SK-N-SH treated with all-trans-retinoic acid at 6 μM for 48 hours (cell line): ENCODE results near the gene TRH.
A peak's percentile ranks its signal among the peaks of the same experiment; 100 is the strongest.

ENCODE experiments used
- ATAC-seq: fragments of 200-7000 bp; cut with Tn5 transposase; 3 replicates; pipeline ENCODE4 v1.9.1; 2020; ENCODE audit warnings: mild to moderate bottlenecking, moderate library complexity
- ARNTL ChIP-seq: fragments of 450-650 bp; formaldehyde crosslinking; IDR thresholded peaks from 2 replicates; pipeline ENCODE4 v1.5.0; 2020; ENCODE audit warnings: low read depth, mild to moderate bottlenecking, moderate library complexity, borderline replicate concordance
- CSDC2 ChIP-seq: fragments of 250-450 bp; sonication (Bioruptor Pico); IDR thresholded peaks from 2 replicates; pipeline ENCODE4 v1.5.0; 2020; ENCODE audit warnings: mild to moderate bottlenecking, moderate library complexity
- ESRRG ChIP-seq: fragments of 250-450 bp; sonication (Bioruptor Pico); IDR thresholded peaks from 2 replicates; pipeline ENCODE4 v1.6.1; 2021; ENCODE audit warnings: mild to moderate bottlenecking
- GLIS3 ChIP-seq: fragments of 250-450 bp; sonication (Bioruptor Pico); IDR thresholded peaks from 2 replicates; pipeline ENCODE4 v1.5.0; 2020; ENCODE audit warnings: mild to moderate bottlenecking, moderate library complexity
- ISL1 ChIP-seq: fragments of 250-450 bp; sonication (Bioruptor Pico); IDR thresholded peaks from 2 replicates; pipeline ENCODE4 v2.1.2; 2022; ENCODE audit warnings: mild to moderate bottlenecking, moderate library complexity
- OSR1 ChIP-seq: fragments of 250-450 bp; sonication (Bioruptor Pico); IDR thresholded peaks from 2 replicates; pipeline ENCODE4 v1.8.0; 2022; ENCODE audit warnings: moderate library complexity, mild to moderate bottlenecking, inconsistent platforms
- PATZ1 ChIP-seq: fragments of 250-450 bp; sonication (Bioruptor Pico); IDR thresholded peaks from 2 replicates; pipeline ENCODE4 v1.8.0; 2020; ENCODE audit warnings: mild to moderate bottlenecking, moderate library complexity, borderline replicate concordance
- POU6F1 ChIP-seq: fragments of 250-450 bp; sonication (Bioruptor Pico); IDR thresholded peaks from 2 replicates; pipeline ENCODE4 v1.8.0; 2021; ENCODE audit warnings: low read depth, mild to moderate bottlenecking, moderate library complexity, borderline replicate concordance
- PPARA ChIP-seq: fragments of 250-450 bp; sonication (Bioruptor Pico); IDR thresholded peaks from 2 replicates; pipeline ENCODE4 v1.5.0; 2020; ENCODE audit warnings: mild to moderate bottlenecking, borderline replicate concordance
- SNAI2 ChIP-seq: fragments of 250-450 bp; sonication (Bioruptor Pico); IDR thresholded peaks from 2 replicates; pipeline ENCODE4 v1.5.0; 2020; ENCODE audit warnings: mild to moderate bottlenecking, moderate library complexity
- TCF4 ChIP-seq: fragments of 250-450 bp; sonication (Bioruptor Pico); IDR thresholded peaks from 2 replicates; pipeline ENCODE4 v1.8.0; 2021; ENCODE audit warnings: mild to moderate bottlenecking, moderate library complexity, borderline replicate concordance
- TOX ChIP-seq: fragments of 250-450 bp; sonication (Bioruptor Pico); IDR thresholded peaks from 2 replicates; pipeline ENCODE4 v1.8.0; 2021; ENCODE audit warnings: mild to moderate bottlenecking, moderate library complexity, borderline replicate concordance
- ZC3H10 ChIP-seq: fragments of 250-450 bp; sonication (Bioruptor Pico); IDR thresholded peaks from 2 replicates; pipeline ENCODE4 v1.5.1; 2021; ENCODE audit warnings: mild to moderate bottlenecking, moderate library complexity
- ZFP3 ChIP-seq: fragments of 250-450 bp; sonication (Bioruptor Pico); IDR thresholded peaks from 2 replicates; pipeline ENCODE4 v1.5.0; 2020; ENCODE audit warnings: mild to moderate bottlenecking, moderate library complexity
- ZFP30 ChIP-seq: fragments of 450-650 bp; formaldehyde crosslinking; IDR thresholded peaks from 2 replicates; pipeline ENCODE4 v1.5.0; 2022; ENCODE audit warnings: mild to moderate bottlenecking, moderate library complexity
- ZNF565 ChIP-seq: fragments of 450-650 bp; formaldehyde crosslinking; conservative IDR thresholded peaks from 2 replicates; pipeline ENCODE4 v1.5.0; 2020; ENCODE audit warnings: low read depth, mild to moderate bottlenecking, moderate library complexity
- ZNF70 ChIP-seq: fragments of 450-650 bp; formaldehyde crosslinking; IDR thresholded peaks from 2 replicates; pipeline ENCODE4 v1.5.0; 2020; ENCODE audit warnings: mild to moderate bottlenecking, moderate library complexity
- ZNF8 ChIP-seq: fragments of 450-650 bp; formaldehyde crosslinking; IDR thresholded peaks from 2 replicates; pipeline ENCODE4 v1.5.0; 2020; ENCODE audit warnings: mild to moderate bottlenecking, moderate library complexity
- TF ChIP-seq, protein P1 (sequence below): fragments of 250-450 bp; sonication (Bioruptor Pico); IDR thresholded peaks from 2 replicates; pipeline ENCODE4 v1.5.1; 2021; ENCODE audit warnings: mild to moderate bottlenecking, moderate library complexity
- TF ChIP-seq, protein P2 (sequence below): fragments of 250-450 bp; sonication (Bioruptor Pico); IDR thresholded peaks from 2 replicates; pipeline ENCODE4 v1.5.1; 2020; ENCODE audit warnings: low read depth, mild to moderate bottlenecking, moderate library complexity
- TF ChIP-seq, protein P3 (sequence below): fragments of 250-450 bp; sonication (Bioruptor Pico); IDR thresholded peaks from 2 replicates; pipeline ENCODE4 v1.5.0; 2020; ENCODE audit warnings: mild to moderate bottlenecking, moderate library complexity

Gene TRH

DNA sequence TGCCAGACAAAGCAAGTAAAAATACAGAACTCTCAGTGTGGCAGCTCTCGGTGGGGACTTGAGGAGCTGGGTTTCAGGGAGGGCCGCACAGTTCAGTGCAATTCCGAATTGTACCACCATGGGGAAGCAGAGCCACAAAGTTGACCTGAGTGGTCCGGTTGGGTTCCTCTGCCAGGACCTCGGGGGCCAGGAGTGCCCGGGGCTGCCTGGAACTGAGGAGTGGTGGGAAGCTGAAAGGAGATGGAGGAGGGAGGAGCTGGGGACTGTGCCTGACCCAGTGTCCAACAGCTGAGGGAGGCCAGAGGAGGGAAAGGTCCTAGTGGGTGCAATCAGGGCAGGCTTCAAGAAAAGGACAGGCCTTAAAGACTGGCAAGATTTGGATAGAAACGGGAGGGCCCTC, 32.2 kb upstream of the TRH start:
- ATAC-seq, result peak; percentile 96
- TF ChIP-seq ZFP3 (CRISPR knock-in tag), result no peak
- TF ChIP-seq GLIS3, result no peak
- no peak for TF ChIP-seq CSDC2
- TF ChIP-seq ISL1 (CRISPR knock-in tag), result no peak
- TF ChIP-seq TOX (CRISPR knock-in tag), result no peak
- TF ChIP-seq ESRRG (CRISPR knock-in tag), result no peak
- TF ChIP-seq, protein P1, sequence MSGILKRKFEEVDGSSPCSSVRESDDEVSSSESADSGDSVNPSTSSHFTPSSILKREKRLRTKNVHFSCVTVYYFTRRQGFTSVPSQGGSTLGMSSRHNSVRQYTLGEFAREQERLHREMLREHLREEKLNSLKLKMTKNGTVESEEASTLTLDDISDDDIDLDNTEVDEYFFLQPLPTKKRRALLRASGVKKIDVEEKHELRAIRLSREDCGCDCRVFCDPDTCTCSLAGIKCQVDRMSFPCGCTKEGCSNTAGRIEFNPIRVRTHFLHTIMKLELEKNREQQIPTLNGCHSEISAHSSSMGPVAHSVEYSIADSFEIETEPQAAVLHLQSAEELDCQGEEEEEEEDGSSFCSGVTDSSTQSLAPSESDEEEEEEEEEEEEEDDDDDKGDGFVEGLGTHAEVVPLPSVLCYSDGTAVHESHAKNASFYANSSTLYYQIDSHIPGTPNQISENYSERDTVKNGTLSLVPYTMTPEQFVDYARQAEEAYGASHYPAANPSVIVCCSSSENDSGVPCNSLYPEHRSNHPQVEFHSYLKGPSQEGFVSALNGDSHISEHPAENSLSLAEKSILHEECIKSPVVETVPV (CRISPR knock-in tag), result no peak
- TF ChIP-seq, protein P2, sequence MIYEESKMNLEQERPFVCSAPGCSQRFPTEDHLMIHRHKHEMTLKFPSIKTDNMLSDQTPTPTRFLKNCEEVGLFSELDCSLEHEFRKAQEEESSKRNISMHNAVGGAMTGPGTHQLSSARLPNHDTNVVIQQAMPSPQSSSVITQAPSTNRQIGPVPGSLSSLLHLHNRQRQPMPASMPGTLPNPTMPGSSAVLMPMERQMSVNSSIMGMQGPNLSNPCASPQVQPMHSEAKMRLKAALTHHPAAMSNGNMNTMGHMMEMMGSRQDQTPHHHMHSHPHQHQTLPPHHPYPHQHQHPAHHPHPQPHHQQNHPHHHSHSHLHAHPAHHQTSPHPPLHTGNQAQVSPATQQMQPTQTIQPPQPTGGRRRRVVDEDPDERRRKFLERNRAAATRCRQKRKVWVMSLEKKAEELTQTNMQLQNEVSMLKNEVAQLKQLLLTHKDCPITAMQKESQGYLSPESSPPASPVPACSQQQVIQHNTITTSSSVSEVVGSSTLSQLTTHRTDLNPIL, result no peak
- TF ChIP-seq TCF4 (CRISPR knock-in tag), result no peak
- TF ChIP-seq SNAI2 (CRISPR knock-in tag), result no peak
- TF ChIP-seq ZNF565 (CRISPR knock-in tag), result no peak
- TF ChIP-seq ARNTL, result no peak
- no peak for TF ChIP-seq ZFP30 (CRISPR knock-in tag)
- TF ChIP-seq, protein P3, sequence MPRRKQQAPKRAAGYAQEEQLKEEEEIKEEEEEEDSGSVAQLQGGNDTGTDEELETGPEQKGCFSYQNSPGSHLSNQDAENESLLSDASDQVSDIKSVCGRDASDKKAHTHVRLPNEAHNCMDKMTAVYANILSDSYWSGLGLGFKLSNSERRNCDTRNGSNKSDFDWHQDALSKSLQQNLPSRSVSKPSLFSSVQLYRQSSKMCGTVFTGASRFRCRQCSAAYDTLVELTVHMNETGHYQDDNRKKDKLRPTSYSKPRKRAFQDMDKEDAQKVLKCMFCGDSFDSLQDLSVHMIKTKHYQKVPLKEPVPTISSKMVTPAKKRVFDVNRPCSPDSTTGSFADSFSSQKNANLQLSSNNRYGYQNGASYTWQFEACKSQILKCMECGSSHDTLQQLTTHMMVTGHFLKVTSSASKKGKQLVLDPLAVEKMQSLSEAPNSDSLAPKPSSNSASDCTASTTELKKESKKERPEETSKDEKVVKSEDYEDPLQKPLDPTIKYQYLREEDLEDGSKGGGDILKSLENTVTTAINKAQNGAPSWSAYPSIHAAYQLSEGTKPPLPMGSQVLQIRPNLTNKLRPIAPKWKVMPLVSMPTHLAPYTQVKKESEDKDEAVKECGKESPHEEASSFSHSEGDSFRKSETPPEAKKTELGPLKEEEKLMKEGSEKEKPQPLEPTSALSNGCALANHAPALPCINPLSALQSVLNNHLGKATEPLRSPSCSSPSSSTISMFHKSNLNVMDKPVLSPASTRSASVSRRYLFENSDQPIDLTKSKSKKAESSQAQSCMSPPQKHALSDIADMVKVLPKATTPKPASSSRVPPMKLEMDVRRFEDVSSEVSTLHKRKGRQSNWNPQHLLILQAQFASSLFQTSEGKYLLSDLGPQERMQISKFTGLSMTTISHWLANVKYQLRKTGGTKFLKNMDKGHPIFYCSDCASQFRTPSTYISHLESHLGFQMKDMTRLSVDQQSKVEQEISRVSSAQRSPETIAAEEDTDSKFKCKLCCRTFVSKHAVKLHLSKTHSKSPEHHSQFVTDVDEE, result no peak
- no peak for TF ChIP-seq ZNF70 (CRISPR knock-in tag)
- TF ChIP-seq ZNF8 (CRISPR knock-in tag), result no peak
- no peak for TF ChIP-seq PATZ1 (CRISPR knock-in tag)

DNA sequence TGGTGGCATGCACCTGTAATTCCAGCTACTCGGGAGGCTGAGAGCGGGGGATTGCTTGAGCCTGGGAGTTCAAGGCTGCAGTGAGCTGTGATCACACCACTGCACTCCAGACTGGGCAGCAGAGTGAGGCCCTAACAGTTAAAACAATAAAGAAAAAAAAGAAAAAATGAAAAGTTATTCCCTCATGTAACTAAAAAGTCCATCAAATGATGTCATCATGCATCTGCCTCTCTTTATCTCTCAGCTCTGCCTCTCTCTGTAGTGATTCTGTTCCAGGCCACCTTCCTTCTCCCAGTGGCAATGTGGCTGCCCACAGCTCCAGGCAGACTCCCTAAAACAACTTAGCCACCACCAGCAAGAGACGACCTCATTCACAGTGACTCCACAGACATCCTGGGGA, 31.5 kb upstream of the TRH start:
- TF ChIP-seq ZC3H10 (CRISPR knock-in tag) (no peak), TCF4 (CRISPR knock-in tag) (no peak), POU6F1 (CRISPR knock-in tag) (no peak), OSR1 (CRISPR knock-in tag) (no peak), ISL1 (CRISPR knock-in tag) (no peak), PPARA (no peak), ESRRG (CRISPR knock-in tag) (no peak), PATZ1 (CRISPR knock-in tag) (no peak), TOX (CRISPR knock-in tag) (no peak)
- TF ChIP-seq, protein P1 (CRISPR knock-in tag), result no peak
- TF ChIP-seq, protein P3, result no peak
- no peak for ATAC-seq
